IMR-90 (cell line): ENCODE data around the gene PKD1.

Experiments used
- CEBPB ChIP-seq: IDR thresholded peaks from 2 replicates; pipeline ENCODE4 v1.6.1; 2012; ENCODE audit warnings: low read depth, low read length, improper control_type of control experiment
- CHD1 ChIP-seq: IDR thresholded peaks from 2 replicates; pipeline ENCODE4 v1.6.1; 2012; ENCODE audit warnings: low read depth, low read length, improper control_type of control experiment
- MAFK ChIP-seq: IDR thresholded peaks from 2 replicates; pipeline ENCODE4 v1.6.1; 2012; ENCODE audit warnings: low read depth, low read length, improper control_type of control experiment
- NFE2L2 ChIP-seq: fragments of 150-350 bp; IDR thresholded peaks from 2 replicates; pipeline ENCODE4 v1.6.1; 2016; ENCODE audit warnings: low read depth, mild to moderate bottlenecking, low read length
- POLR2A ChIP-seq: IDR thresholded peaks from 2 replicates; pipeline ENCODE4 v1.6.1; 2012; ENCODE audit warnings: mild to moderate bottlenecking, low read depth, low read length
- RAD21 ChIP-seq: IDR thresholded peaks from 2 replicates; pipeline ENCODE4 v1.6.1; 2012; ENCODE audit warnings: low read length, improper control_type of control experiment
- RCOR1 ChIP-seq: IDR thresholded peaks from 2 replicates; pipeline ENCODE4 v1.6.1; 2012; ENCODE audit warnings: mild to moderate bottlenecking, low read length, improper control_type of control experiment; ENCODE audit not compliant: insufficient replicate concordance
- RFX5 ChIP-seq: IDR thresholded peaks from 2 replicates; pipeline ENCODE4 v1.8.0; 2012; ENCODE audit warnings: low read depth, mild to moderate bottlenecking, low read length, moderate library complexity
- TF ChIP-seq, protein P1 (sequence below): conservative IDR thresholded peaks from 2 replicates; pipeline ENCODE4 v1.5.1; 2012; ENCODE audit warnings: mild to moderate bottlenecking, low read depth, low read length, improper control_type of control experiment
- TF ChIP-seq, protein P2 (sequence below): fragments of 150-350 bp; IDR thresholded peaks from 2 replicates; pipeline ENCODE4 v1.6.1; 2017; ENCODE audit warnings: mild to moderate bottlenecking, antibody characterized with exemption, low read length, low read depth
- TF ChIP-seq, protein P3 (sequence below): fragments of 150-350 bp; IDR thresholded peaks from 2 replicates; pipeline ENCODE4 v1.6.1; 2016; ENCODE audit warnings: low read depth, mild to moderate bottlenecking, low read length, moderate library complexity, borderline replicate concordance

DNA sequence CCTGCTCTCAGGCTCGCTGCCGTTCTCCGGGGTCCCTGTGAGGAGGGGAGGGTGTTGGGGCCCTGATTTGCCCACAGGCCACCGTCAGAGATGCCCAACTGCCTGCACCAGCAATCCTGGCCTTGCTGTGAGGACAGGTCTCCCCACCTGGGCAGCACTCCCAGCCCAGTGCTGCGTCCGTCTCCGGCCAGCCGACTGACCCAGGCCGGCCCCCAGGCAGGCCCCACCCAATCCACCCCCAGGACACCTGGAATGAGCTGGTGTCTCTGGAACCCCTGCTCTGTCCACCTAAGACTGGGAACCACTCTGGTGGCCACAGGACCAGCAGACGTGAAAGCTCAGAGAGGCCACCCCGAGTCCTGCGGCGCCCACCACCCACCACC is 20.1 kb downstream of the PKD1 start:
- TF ChIP-seq, protein P1, sequence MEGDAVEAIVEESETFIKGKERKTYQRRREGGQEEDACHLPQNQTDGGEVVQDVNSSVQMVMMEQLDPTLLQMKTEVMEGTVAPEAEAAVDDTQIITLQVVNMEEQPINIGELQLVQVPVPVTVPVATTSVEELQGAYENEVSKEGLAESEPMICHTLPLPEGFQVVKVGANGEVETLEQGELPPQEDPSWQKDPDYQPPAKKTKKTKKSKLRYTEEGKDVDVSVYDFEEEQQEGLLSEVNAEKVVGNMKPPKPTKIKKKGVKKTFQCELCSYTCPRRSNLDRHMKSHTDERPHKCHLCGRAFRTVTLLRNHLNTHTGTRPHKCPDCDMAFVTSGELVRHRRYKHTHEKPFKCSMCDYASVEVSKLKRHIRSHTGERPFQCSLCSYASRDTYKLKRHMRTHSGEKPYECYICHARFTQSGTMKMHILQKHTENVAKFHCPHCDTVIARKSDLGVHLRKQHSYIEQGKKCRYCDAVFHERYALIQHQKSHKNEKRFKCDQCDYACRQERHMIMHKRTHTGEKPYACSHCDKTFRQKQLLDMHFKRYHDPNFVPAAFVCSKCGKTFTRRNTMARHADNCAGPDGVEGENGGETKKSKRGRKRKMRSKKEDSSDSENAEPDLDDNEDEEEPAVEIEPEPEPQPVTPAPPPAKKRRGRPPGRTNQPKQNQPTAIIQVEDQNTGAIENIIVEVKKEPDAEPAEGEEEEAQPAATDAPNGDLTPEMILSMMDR: no peak
- TF ChIP-seq POLR2A (no peak), CHD1 (no peak), RCOR1 (no peak), NFE2L2 (no peak), MAFK (no peak), CEBPB (no peak), RAD21 (no peak), RFX5 (no peak)
- TF ChIP-seq, protein P2, sequence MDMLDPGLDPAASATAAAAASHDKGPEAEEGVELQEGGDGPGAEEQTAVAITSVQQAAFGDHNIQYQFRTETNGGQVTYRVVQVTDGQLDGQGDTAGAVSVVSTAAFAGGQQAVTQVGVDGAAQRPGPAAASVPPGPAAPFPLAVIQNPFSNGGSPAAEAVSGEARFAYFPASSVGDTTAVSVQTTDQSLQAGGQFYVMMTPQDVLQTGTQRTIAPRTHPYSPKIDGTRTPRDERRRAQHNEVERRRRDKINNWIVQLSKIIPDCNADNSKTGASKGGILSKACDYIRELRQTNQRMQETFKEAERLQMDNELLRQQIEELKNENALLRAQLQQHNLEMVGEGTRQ: no peak
- TF ChIP-seq, protein P3, sequence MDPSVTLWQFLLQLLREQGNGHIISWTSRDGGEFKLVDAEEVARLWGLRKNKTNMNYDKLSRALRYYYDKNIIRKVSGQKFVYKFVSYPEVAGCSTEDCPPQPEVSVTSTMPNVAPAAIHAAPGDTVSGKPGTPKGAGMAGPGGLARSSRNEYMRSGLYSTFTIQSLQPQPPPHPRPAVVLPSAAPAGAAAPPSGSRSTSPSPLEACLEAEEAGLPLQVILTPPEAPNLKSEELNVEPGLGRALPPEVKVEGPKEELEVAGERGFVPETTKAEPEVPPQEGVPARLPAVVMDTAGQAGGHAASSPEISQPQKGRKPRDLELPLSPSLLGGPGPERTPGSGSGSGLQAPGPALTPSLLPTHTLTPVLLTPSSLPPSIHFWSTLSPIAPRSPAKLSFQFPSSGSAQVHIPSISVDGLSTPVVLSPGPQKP: no peak
